Measurements from ENCODE around the gene CAPNS1.

- no peak for TF ChIP-seq EZH2 (IDR thresholded peaks at IDR 0.05; ENCODE audit: borderline replicate concordance, low read depth, low read length, severe bottlenecking)
- no peak for TF ChIP-seq CTCF (IDR thresholded peaks at IDR 0.05; ENCODE audit: borderline replicate concordance, extremely low read depth, low read length, poor library complexity, severe bottlenecking)
Observed at GRCh38 chr19:36149673-36150406, 10.0 kb downstream of the CAPNS1 start.

Measured in DND-41 (cell line).